Dermis lymphatic vessel endothelial cell (primary cell): Measurements from ENCODE around the gene IKZF3. TPM values are rescaled to one million over a fixed set of nuclear protein-coding genes. Genes with fewer than 3 reads are reported as not detected.

ENCODE experiments used
- total RNA-seq: library from RNA; depleted of rRNA; stranded (reverse); fragments of >200 nt; gene quantifications from 2 replicates; pipeline ENCODE4 v1.2.1, GENCODE V29; 2014

The IKZF3 gene
- not detected in 2 replicates for total RNA-seq

DNA sequence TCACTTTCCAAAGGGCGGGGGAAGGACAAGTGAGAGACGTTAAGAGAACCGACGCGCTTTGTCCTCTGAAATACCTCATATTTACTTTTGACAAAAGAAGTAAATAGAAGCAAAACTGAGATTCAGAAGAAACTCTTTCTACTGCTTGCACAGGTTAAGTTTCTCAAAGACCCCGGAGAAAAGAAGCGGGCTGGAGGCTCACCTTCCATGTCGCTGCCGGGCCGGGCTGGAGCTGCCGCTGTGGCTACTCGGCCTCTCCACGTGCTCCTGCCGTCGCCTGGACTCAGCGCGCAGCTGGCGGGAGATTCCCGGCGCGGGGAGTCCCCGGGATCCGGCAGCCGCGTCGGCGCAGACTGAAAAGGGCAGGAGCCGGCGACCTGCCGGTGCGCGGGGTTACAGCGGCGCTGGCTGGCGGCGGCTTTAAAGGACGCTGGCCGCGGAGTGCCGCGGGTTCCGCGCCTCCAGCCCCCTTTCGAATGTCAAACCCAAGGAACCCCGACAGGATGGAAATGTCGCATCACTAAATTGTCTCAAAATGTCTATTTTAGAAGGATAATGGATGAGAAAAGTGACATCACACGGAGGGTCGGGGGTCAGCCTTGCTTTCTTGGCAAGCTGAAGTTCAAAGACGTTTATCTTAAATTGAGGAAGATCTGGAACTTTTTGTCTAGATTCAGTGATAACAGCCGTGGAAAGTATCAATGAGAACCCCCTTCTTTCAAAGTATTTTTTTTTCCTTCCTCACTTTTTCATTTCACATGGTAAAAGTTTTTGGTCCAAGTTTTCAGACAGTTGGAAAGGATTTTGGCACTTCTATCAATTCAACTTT is at the start of gene IKZF3:
TSS of gene IKZF3 (minus strand) at position 395 of the 829 bp plus-strand sequence. CDS start at position 209, 186 bp downstream.

DNA sequence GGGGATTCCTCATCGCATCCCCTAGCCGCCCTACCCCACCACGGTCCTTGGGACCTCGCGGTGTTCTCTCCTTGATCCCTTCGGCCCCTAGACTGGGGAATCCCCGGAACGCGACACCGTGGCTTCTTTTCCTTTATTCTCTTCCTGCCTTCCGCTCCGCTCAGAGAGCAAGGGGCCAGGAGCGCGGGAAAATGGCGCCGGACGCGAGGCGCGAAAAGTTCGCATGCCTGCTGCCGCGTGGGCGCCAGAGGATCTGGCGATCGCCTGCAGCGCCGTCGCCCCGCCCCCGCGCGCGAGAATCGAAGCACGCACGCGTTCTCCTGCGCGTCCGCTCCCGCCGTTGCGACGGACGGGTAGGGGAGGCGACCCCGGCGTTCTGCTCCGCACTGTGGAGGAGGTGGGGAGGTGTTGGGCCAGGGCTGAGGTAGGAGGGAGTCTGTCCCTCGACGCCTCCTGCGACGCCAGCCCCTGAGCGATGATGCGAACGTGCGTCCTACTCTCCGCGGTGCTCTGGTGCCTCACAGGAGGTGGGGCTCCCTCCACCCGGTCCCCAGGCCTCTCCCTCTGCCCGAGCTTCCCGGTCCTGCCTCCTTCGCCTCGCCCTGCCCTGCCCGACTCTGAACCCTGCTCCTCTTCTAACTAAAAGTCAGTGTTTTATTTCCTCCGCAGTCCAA is 3.9 kb upstream of the IKZF3 start, which contains the start of gene ZPBP2:
TSS of gene ZPBP2 (plus strand) at position 323 of the 674 bp plus-strand sequence. CDS start at position 476, 153 bp downstream.

DNA sequence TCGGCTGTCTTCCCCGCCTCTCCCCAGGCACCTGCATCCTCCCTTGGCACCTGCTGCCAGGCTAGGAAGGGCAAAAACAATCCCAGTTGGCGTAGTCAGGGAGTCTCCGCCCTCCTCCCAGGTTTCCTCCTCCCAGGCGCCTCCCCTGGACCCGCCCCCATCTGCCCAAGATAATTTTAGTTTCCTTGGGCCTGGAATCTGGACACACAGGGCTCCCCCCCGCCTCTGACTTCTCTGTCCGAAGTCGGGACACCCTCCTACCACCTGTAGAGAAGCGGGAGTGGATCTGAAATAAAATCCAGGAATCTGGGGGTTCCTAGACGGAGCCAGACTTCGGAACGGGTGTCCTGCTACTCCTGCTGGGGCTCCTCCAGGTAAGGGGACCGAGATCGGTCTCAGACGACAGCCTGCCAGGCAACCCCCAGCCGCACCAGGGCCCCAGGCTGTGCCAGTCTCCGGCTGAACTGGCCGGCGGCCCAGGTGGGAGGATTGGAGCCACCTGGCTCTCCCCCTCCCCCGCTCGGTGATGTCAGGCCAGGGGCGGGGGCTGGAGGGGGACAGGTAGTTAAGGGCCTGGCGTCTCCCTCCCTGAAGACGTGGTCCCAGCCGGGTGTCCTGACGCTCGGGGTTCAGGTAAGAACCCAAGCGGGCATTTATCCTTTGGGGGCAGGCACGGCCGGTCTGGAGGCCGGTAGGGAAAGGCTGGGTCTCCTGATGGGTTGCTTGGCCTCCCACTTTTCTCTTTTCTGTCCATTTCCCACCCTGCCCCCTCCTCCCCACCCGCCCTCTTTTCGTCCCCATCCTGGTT is 126.1 kb downstream of the IKZF3 start, which contains the start of gene GRB7:
TSS of gene GRB7 (plus strand) at position 179 of the 808 bp plus-strand sequence. CDS start 4,364 bp downstream, outside the sequence.

DNA sequence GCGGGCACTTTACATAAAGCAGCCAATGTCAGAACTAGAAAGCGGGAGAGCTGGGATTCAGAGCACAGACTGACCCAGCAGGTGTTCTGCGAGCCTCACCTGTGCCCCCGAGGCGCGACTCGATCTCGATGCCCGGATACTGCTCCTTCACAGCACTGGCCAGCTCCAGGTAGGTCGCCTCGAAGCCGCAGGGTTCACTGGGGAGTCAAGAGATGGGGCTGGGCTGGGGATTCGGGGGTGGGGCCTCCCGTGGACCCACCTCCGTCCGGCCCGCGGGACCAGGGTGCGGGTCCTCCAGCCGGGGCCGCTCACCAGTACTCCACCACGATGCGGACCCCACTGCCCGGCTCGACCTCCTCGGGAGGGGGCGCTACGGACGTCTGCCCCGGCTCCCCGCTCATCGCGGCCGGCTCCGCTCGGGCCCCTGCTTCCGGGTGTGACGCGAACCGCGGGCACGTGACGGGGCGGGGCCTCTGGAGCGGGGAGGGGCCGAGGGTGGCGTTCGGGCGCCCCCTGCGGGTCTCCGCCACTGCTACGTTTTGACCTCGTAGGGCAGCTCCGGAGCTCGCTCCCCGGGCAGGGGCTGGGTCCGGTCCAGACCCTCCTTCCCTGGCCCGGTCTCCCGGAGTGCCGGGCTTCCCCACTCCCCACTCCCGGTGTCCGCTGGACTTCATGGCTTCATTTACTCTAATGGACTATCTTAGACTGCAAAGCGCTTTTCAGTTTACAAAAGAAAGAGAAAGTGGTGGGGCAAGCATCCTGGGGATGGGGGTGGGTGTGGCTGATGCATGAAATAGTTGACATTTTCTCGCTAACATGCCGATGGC is 133.8 kb downstream of the IKZF3 start, which contains the start of gene MIEN1:
TSS of gene MIEN1 (minus strand) at position 438 of the 827 bp plus-strand sequence. CDS start at position 401, 37 bp downstream.

Other genes starting within 250 kb of the IKZF3 start
- not detected in 2 replicates for gene PPP1R1B, start 237.4 kb downstream of the IKZF3 start, total RNA-seq
- gene STARD3, start 227.2 kb downstream of the IKZF3 start, total RNA-seq: 47.0 and 50.5 TPM in 2 replicates
- gene TCAP, start 199.0 kb downstream of the IKZF3 start, total RNA-seq: 0.60 and 0.65 TPM in 2 replicates
- gene PNMT, start 195.9 kb downstream of the IKZF3 start, total RNA-seq: 1.2 and 1.6 TPM in 2 replicates
- 4.2 and 4.7 TPM in 2 replicates for gene PGAP3, start 176.3 kb downstream of the IKZF3 start, total RNA-seq
- gene ERBB2, start 164.2 kb downstream of the IKZF3 start, total RNA-seq: 0.76 and 1.0 TPM in 2 replicates
- 18.0 and 20.5 TPM in 2 replicates for gene MIEN1, start 133.8 kb downstream of the IKZF3 start, total RNA-seq
- gene GRB7, start 126.4 kb downstream of the IKZF3 start, total RNA-seq: under 0.01 and 0.09 TPM in 2 replicates
- not detected in 2 replicates for gene ZPBP2, start 3.9 kb upstream of the IKZF3 start, total RNA-seq
- 1.4 and 2.3 TPM in 2 replicates for gene GSDMB, start 54.3 kb upstream of the IKZF3 start, total RNA-seq
- 35.9 and 41.8 TPM in 2 replicates for gene ORMDL3, start 63.3 kb upstream of the IKZF3 start, total RNA-seq
- not detected in 2 replicates for gene LRRC3C, start 63.4 kb upstream of the IKZF3 start, total RNA-seq
- not detected in 2 replicates for gene GSDMA, start 98.7 kb upstream of the IKZF3 start, total RNA-seq
- gene PSMD3, start 116.5 kb upstream of the IKZF3 start, total RNA-seq: 69.5 and 77.7 TPM in 2 replicates
- 0.09 TPM in 1 of 2 replicates, not detected in the other for gene CSF3, start 151.1 kb upstream of the IKZF3 start, total RNA-seq
- gene MED24, start 190.1 kb upstream of the IKZF3 start, total RNA-seq: 24.3 and 27.9 TPM in 2 replicates
- 18.6 and 20.0 TPM in 2 replicates for gene THRA, start 198.7 kb upstream of the IKZF3 start, total RNA-seq
- 1.2 and 1.5 TPM in 2 replicates for gene NR1D1, start 236.3 kb upstream of the IKZF3 start, total RNA-seq